ENCODE results near the gene RAX2. TPM values are rescaled to one million over a fixed set of nuclear protein-coding genes. Genes with fewer than 3 reads are reported as not detected.
"Not testable (repeated sequence)": the region's sequence is repeated elsewhere in the genome, so short reads cannot be mapped to it uniquely, and the experiment has no call there.

RAX2 gene
- total RNA-seq, 1 experiment from 2014 or later: not detected

- no peak for DNase-seq (ENCODE audit: low read depth)
Measured at GRCh38 chr19:3778104-3778867, 6.3 kb upstream of the RAX2 start.

- DNase-seq (ENCODE audit: low read depth): no peak
Measured at GRCh38 chr19:3776479-3777040, 4.5 kb upstream of the RAX2 start.

- DNase-seq (ENCODE audit: low read depth): no peak
Measured at GRCh38 chr19:3775831-3776230, 3.8 kb upstream of the RAX2 start.

- DNase-seq (ENCODE audit: low read depth): no peak
Measured at GRCh38 chr19:3775374-3775711, 3.3 kb upstream of the RAX2 start.

GRCh38 chr19:3774621-3775373 lies 2.8 kb upstream of the RAX2 start:
- DNase-seq (ENCODE audit: low read depth): no peak

GRCh38 chr19:3773814-3774515 lies 1.9 kb upstream of the RAX2 start:
- no peak for DNase-seq (ENCODE audit: low read depth)

GRCh38 chr19:3771000-3771905 lies 775 bp downstream of the RAX2 start:
- DNase-seq (ENCODE audit: low read depth): no peak

- no peak for DNase-seq (ENCODE audit: low read depth)
Measured at GRCh38 chr19:3770136-3770999, 1.7 kb downstream of the RAX2 start.

GRCh38 chr19:3769494-3769893 lies 2.5 kb downstream of the RAX2 start:
- DNase-seq (ENCODE audit: low read depth): no peak

- no peak for DNase-seq (ENCODE audit: low read depth)
Measured at GRCh38 chr19:3768748-3769099, 3.3 kb downstream of the RAX2 start.

GRCh38 chr19:3768015-3768747 lies 3.8 kb downstream of the RAX2 start:
- DNase-seq (ENCODE audit: low read depth): no peak

GRCh38 chr19:3767050-3767449 lies 5.0 kb downstream of the RAX2 start:
- DNase-seq (ENCODE audit: low read depth): no peak

- DNase-seq (ENCODE audit: low read depth): no peak
Measured at GRCh38 chr19:3766520-3766919, 5.5 kb downstream of the RAX2 start.

GRCh38 chr19:3765757-3766156 lies 6.3 kb downstream of the RAX2 start:
- not testable (repeated sequence) for DNase-seq (ENCODE audit: low read depth)

GRCh38 chr19:3765121-3765520 lies 6.9 kb downstream of the RAX2 start:
- DNase-seq (ENCODE audit: low read depth): no peak

- peak; percentile 98 for DNase-seq (ENCODE audit: low read depth)
Measured at GRCh38 chr19:3762501-3763459, 9.2 kb downstream of the RAX2 start, which contains the start of gene MRPL54. Gene MRPL54 (plus strand): TSS chr19:3762682. CDS start chr19:3762701, 19 bp downstream.

GRCh38 chr19:3762130-3762473 lies 9.9 kb downstream of the RAX2 start:
- DNase-seq (ENCODE audit: low read depth): no peak

GRCh38 chr19:3761382-3762129 lies 10.5 kb downstream of the RAX2 start, which contains the start of gene APBA3:
Gene APBA3 (minus strand): TSS chr19:3761692. CDS start chr19:3760264, 1,428 bp downstream.
- peak; percentile 84 for DNase-seq (ENCODE audit: low read depth)
